CD4-positive, alpha-beta T cell treated with Interleukin-12 subunit alpha and Interleukin-12 subunit beta, for 1 hour (primary cell): ENCODE results near the gene CTPS2.
"Not testable (repeated sequence)": the region's sequence is repeated elsewhere in the genome, so short reads cannot be mapped to it uniquely, and the experiment has no call there.

Source experiments
- DNase-seq: peaks from one replicate; pipeline ENCODE4 v3.0.0-alpha.2; 2020

Gene CTPS2

DNA sequence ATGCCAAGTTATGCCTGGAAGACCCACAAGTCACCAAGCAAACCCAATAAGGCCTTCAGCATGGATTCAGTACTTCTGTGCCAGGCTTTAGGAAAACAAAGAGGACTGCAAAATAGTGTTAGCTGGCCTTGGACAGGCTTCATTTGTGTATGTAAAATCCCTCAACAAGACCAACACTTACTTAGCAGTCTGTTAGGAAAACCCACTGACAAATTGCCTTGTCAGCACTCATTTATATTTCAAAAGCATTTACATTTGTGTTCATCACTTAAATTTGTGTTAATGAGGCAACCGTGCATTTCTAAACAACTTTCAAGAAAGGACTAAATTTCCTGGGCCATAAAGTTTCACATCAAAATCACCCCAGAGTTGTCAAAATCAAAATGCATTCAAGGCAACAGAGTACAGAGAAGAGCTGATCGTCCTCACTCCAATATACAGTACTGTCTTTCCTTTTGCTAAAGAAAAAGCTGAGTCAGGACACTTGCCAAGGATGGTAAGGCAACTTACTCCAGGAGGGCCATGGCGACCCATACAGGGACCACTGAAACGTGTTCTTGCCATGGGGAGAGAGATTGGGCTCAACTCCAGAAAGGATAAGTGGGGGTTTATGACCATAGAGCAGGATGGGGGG is 61.0 kb downstream of the CTPS2 start:
- no peak for DNase-seq

GRCh38 chrX:16649858-16650257 is 62.6 kb downstream of the CTPS2 start, which contains the start of gene S100G:
Gene S100G, plus strand, starts transcription at chrX:16650158. Its CDS starts 849 bp downstream, at chrX:16651007.
- DNase-seq: no peak

DNA sequence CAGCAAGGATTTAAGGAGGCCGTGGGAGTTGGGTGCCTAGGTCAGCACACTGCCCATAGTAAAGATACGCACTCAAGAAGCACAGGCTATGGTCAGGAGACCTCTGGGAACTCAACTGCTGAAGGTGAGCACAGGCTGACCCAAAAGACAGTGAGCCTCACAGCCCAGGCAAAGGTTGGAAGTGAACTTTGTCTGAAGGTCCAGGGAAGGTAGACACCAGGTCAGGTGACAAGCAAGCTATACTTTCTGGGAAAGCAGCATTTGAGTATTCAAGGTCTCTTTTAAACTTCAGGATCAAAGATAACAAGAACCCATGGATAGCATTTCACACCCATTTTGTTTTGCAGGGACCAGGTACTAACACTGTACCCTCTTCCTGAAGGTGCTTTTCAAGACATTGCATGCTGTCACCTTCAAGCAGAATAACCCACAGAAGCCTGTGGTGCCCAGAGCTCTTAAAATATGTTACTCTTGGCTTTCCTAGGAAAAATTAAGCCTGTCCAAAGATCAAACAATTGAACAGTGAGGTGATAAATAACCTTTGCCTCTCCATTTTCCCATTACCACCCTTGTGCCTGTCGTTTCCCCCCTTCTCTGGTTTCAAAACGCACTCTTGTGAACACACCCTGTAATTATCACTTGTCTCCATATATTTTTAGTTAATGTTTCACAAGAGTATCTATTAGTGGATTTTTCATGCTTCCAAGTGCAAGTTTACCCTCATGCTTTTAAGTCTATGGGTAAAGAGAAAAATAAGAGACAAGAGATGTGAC is 65.9 kb downstream of the CTPS2 start:
- DNase-seq: no peak

- no peak for DNase-seq
Measured at GRCh38 chrX:16643176-16643575, 69.3 kb downstream of the CTPS2 start.

- DNase-seq: no peak
Measured at GRCh38 chrX:16640823-16641222, 71.6 kb downstream of the CTPS2 start.

GRCh38 chrX:16639966-16640365 is 72.5 kb downstream of the CTPS2 start:
- no peak for DNase-seq

- DNase-seq: no peak
Measured at GRCh38 chrX:16638533-16638932, 73.9 kb downstream of the CTPS2 start.

DNA sequence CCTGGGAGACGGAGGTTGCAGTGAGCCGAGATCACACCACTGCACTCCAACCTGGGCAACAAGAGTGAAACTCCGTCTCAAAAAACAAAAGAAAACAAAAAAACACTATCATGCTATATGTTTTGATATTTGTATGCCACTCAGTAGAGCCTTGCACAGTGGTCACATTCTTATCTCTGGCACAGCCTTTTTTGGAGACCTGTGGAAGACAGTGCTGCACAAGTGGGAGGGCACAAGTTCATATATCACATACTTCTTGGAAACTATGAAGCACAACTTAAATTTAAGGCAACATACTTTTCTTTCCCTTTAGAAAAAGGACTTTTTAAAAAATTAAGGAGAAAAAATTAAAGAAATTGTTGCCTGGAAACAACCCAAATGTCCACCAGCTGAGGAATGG is 76.9 kb downstream of the CTPS2 start:
- DNase-seq: no peak

GRCh38 chrX:16635040-16635439 is 77.4 kb downstream of the CTPS2 start:
- DNase-seq: no peak

DNA sequence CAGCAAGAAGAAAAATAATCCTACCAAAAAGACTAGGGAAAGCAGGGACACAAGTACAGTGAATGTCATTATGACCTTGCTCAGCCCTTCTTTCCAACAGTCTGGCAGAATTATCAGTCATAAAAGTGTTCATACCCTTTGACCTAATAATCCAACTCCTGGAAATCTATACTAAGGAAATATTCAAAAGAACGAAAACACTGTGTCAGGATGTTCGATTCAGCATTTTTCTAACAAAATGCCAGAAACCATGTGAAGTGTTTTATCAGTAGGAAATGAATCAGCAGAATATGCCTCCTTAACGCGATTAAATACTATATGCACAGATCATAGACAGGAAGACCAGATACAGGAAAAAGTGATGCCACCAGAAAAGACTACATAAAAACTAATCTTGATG is 78.7 kb downstream of the CTPS2 start:
- no peak for DNase-seq

GRCh38 chrX:16629909-16630308 is 82.6 kb downstream of the CTPS2 start:
- no peak for DNase-seq

DNA sequence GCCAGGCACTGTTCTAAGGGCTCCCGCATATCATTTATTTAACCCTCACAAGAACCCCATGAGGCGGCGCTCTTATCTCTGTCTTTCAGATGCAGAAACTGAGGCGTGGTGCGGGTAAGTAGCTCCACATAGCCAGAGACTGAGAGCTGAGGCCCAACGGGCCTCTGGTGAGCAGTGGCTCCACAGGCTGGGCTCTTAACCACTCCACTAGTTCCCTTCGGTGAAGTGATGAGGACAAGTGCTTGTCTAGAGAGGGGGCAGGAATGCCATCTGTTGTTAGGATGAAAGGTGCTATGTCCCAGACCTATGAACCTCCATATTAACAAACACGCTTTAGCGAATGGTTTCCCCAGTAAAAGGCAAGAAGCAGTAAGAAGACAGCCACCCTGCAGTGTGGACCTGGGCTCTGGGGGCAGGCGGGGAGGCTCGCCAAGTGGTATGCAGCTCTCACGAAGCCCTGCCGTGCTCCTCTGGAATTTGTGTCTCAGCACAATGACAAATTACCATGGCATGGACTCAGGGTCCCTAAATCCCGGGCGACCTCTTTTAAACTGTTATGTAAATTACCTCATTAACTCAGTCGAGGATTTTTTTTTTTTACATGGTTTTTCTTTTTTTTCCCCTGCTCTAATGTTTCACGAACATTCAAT is 83.4 kb downstream of the CTPS2 start:
- DNase-seq: no peak

GRCh38 chrX:16628511-16628910 is 84.0 kb downstream of the CTPS2 start:
- not testable (repeated sequence) for DNase-seq

- DNase-seq: no peak
Measured at GRCh38 chrX:16619024-16619423, 93.4 kb downstream of the CTPS2 start.

DNA sequence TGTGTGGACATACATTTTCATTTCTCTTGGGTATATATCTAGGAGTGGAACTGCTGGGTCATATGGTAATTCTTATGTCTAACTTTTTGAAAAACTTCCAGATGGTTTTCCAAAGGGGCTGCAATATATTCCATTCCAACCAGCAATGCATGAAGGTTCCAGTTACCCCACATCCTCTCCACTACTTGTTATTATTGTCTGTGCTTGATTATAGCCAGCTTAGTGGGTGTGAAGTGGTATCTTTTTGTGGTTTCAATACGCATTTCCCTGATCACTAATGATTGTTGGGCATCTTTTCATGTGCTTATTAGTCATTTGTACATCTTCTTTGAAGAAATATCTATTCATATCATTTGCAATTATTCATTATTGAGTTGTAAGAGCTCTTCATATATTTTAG is 94.0 kb downstream of the CTPS2 start:
- no peak for DNase-seq

- no peak for DNase-seq
Measured at GRCh38 chrX:16617382-16617781, 95.1 kb downstream of the CTPS2 start.

DNA sequence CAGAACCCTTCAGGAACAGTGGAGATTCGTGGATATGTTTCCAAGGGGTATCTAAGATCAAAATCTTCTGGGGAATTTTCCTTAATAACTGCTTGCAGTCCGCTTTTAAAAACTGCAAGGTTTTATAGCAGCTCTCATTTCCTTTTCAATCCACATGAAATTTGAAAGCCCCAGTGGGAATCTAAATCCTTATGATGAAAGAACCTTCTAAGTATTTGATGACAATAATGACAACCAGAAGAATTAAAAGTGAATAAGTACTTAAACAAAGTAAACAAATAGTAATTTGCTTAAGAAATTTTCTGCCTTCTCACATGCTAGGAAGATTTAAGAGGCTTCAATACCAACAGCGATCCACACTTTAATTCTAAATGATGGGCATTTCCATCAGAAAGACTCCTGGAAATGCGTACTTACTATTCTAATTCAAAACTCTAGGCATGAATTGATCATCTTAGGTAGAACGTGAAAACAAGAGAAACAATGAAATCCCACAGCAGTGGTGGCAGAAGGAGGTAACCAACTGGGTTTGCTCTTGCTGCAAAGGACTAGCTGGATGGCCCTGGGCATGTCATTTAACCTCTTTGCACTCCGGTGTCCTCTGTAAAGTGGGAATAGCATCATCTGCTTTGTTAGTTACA is 100.1 kb downstream of the CTPS2 start:
- no peak for DNase-seq

- DNase-seq: not testable (repeated sequence)
Measured at GRCh38 chrX:16610654-16611053, 101.8 kb downstream of the CTPS2 start.

- no peak for DNase-seq
Measured at GRCh38 chrX:16610121-16610621, 102.3 kb downstream of the CTPS2 start.

GRCh38 chrX:16606142-16606720 is 106.2 kb downstream of the CTPS2 start:
- DNase-seq: no peak

DNA sequence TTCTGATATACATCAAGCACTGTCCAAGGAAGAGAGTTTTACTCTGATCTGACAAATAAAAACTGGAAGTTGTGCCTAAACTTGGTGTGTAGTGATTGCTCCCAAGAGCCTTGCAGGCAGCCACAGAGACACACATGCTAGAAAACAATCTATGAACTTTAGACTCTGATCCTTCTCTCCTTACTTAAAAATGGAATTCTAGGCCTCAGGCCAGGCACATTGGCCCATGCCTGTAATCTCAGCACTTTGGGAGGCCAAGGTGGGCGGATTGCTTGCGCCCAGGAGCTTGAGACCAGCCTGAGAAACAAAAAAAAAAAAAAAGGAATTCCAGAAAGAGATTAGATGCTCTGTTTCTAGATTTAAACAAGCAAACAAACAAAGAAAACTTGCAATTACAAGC is 108.1 kb downstream of the CTPS2 start:
- no peak for DNase-seq

DNA sequence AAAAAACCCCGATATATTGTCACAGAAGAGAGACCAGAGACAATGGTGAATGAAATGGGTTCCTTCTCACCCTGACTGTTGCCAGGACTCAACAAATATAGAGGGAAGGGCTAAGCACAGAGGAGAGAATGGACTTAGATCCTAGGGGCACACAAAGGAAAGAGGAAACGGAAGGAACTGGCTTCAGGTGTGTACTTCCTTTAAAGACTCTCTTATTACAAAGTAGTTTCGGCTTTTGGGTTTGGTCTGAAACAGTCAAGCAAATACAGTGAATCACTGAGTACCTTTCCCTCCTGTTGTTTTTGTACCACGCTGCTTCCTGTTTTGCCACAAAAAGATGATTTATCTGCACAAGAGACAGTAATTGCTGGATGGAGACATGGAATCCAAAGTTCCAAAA is 108.6 kb downstream of the CTPS2 start:
- DNase-seq: peak; percentile 4

GRCh38 chrX:16603235-16603634 is 109.2 kb downstream of the CTPS2 start:
- not testable (repeated sequence) for DNase-seq
